ENCODE measurements around the gene CBX1.

Gene CBX1

DNA sequence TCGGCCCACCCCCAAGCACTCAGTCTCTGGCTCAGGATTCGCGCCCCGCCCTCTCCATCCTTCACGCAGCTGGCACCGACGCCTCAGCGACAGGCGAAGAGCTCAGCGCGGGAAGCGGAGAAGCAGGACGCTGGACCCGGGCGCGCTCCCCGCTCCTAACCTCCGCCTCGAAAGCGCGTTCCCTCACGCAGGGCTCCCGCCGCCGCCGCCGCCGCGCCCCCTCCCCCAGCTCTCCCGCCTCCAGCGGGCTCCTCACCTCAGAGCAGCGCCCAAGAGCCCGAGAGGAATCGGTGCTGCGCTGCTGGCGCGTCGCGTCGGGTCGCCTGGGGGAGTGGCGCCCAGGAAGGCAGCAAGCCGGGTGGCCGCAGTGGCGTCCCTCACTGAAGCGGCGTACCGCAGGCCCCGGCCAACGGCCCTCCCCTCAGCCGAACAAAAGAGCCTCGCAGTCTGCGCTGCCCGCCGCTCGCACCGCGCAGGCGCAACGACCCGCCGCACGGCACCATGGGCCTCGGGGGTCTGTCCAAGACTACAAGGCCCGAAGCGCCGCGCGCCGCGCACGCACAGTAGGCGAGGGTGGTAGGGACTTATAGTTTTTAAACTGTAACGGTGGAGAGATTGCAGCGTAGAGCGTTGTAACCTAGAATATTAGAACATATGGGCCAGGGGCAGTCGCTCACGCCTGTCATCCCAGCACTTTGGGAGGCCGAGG lies at the start of gene CBX1:
CBX1 (minus strand) TSS at position 467 of the 709 bp plus-strand sequence. CDS start 24,474 bp downstream, outside the sequence.
- DNase-seq = peak; percentile 92

DNA sequence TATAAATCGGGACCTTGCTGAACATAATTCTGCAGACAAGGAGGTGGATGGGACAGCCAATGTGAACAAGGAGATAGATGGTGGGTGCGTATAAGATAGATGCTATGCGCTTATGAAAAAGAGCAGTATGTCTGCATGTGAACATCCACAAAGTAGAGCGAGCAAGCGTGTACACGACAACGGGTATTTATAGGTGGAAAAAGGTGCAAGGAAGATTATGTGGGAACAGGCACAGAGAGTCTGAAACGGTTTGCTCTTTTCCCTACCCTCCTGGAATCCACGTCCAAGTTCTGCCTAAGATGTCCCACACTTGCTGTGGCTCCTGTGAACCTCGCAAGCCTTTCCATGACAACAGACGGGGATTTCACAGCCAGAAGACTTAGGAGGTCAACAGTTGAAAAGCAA lies 49.3 kb upstream of the CBX1 start:
- no peak for DNase-seq

DNA sequence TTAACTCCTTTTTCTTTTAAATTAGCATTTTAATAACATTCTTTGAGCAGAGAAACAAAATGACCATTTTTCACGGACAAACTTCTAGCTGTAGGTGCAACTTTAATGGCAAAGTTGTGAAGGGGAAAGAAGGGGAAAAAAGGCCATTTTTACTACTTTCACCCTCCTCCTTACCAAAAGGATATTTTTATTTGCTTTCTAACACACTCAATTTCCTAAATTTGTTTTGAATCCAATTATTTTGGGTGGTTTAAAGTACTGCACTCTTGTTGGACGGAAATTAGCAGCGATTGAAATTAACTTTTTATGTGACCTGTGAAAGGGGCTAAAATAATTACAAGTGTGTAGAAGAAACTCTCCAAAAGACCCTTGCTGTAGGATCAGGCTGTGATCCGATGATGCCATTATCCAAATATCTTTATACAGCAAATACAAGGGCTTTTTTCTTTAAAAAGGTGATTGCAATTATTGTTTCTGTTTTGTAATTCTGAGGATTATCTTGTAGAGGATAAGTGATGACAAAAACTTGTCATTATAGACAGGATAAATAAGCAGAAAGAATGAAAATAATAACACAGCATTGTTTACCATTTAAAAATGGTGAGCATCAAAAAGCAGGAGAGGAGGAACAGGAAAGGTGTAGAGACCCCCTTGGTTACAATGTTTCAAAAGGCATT lies 48.6 kb upstream of the CBX1 start:
- DNase-seq = no peak

DNA sequence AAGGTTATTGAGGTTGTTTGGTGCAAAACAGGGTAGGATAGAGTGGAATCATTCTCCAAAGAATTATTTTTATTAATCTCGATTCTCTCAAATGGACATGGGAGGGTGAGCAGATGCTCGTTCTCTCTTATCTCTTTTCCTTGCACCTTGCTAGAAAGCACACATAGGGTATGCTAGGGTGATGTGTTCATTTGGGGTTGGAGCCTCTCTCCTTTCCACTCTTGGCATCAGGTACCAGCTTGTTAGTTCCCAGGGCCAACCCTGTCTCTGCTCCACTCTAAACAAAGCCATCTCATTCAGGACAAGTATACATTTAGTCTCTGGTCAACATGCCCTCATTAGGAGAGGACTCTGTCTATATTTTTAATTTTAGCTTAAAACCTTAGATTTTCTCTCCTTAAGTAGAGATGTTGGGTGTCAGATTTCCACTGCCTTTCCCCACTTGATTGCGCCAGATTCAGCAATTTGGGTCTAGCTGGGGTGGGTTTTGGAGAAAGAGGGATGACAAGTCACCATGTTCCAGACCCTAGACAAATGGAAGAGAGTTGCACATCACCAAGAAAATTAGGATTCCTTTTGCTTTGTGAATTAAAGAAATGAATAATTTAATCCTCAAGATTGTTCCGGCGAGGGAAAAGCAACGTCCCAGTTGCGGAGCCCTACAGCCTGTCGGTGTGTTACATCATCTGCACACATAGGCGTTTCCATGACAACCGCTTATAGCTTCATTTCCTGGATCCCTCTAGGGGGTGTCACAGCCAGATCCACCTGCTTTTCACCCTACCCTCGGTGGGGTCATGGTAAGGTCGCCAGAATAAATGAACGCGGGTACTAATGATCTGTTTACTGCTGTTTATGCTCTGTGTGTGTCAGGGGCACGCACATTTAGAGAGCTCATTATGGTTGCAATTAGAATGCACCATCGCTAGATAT lies 47.8 kb upstream of the CBX1 start:
- peak; percentile 68 for DNase-seq

DNA sequence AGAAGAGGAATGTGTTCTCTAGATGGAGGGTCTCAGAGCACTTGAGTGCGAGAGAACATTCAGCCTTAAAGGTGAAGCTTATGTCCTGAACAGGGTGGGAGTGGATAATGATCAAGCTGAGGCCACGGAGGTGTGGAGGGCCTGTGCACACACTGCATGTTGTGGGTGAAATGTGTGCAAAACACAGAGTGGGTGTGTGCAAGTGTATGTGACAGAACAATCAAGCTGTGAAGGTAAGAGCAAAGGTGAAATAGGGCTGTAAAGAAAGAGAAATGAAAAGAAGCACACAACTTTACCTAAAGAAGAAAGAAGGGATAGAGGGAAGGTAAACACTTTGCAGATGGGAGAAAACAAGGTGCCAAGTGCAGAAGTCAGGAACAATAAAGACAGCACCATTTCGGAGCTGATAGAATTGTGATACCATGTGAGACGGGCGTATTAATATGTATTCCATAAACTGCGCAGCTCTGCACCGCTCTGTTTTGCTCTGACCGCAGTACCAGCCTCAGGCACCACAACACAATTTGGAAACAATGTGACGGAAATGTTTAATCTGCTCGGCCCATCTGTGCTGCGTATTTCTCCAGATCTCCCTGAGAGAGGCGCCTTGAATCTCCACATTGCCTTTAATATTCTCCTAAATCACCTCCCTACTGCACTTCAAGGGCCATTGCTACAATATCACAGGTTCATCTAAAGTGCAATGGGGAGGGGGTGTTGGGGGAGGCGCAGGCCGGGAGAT lies 46.9 kb upstream of the CBX1 start:
- no peak for DNase-seq

DNA sequence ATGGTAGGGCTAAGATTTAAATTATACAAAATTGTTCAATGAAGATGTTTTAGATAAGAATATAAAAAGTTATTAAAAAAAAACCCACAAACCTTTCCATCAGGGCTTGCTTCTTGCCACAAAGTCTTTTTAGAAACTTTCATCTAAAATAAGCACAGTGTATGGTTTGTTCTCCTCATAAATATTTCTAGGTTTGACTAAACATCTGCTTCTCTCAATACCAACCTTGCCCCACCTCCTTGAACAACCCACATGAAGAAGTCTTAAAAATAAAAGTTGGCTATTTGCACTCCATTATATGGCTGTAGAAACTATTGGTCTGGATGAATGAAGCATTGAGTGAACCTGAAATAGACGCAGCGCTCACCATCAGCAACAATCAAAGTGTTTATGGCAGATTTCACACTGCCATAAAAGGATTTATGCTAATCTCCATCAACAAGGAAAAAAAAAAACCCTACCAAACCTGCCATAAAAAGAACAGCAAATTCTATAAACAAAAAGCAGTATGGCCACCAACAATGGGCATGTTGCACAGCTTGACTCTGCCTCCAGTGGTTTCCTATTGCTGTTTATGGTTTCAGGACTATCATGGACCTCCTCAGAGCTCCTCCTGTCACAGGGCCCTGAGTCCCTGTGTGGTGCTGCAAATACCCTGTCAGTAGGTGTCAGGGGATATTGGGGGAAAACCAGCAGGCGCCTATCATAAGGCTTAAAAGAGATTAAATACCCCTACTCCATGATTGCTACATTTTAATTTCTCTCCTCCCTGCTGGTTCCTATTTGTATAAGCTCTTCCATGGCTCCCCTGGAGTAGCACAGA lies 43.9 kb upstream of the CBX1 start:
- DNase-seq = no peak

DNA sequence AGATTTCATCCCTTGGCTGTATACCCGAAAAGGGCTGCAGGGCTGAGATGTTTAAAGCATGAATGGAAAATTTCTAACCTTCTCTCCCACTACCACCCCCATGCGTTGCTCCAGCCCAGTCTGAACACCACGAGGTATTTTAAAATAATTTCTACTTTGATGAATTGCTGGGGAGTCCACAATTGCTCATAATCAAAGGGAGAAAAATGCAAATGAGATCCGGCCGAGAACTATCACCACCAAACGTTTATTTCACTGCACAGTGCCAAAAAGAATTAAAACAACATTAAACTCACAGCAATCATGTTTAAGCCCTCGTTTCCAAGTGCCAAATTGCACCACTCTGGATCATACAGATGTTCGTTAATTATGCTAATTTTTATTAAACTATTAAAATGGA lies 43.0 kb upstream of the CBX1 start:
- DNase-seq = no peak

DNA sequence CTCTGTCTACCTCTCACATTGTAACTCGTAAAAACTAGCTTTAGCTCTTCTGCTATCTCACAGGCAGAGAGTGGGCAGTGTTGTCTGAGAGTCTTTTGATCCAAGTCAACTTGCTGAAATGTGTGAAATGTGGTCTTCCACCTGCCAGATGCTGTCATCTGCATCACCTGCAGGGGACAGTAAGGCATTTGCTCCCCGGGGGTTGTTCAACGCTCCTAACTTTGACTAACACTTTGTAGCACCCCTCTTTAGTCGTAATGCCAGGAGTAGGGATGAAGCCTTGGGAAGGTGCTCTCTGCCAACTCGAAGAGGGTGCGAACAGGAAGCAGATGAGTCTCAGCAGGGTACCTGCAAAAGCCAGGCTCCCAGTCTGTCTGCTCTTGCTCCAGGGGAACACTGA lies 42.4 kb upstream of the CBX1 start:
- DNase-seq = no peak

DNA sequence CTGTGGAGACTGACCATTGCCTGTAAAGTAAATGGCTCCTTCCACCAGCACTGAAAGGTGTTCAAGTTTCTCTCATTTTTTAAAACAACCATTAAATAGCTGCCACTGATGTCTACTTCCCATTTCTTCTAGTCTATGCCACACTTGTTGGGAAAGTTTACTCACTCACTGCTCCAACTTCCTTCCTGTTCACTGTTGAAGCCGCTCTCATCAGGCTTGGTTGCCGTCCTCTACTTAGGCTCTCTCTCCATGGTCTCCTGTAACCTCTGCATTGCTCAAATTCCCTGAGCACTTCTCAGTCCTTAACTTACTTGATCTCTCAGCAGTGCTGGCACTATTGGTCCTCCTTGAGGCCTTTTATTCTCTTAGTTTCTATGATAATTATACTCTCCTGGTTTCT lies 38.7 kb upstream of the CBX1 start:
- no peak for DNase-seq

DNA sequence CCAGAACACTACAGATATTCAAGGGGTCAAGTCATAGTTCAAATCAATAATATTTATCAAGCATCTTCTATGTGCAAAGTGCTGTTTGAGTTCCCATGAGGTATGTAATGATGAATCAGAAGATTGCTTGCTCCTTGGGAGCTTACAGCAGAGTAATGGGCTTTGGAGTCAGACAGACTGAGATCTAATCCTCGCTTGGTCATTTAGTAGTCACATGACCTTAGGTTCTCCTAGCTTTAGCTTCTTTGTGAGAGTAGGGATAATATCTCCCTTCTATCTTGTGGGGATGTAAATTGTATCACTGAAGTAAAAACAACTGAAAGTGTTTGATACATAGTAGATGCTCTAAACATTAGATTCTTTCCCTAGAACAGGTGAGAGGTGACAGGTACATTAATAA lies 36.4 kb upstream of the CBX1 start:
- no peak for DNase-seq

DNA sequence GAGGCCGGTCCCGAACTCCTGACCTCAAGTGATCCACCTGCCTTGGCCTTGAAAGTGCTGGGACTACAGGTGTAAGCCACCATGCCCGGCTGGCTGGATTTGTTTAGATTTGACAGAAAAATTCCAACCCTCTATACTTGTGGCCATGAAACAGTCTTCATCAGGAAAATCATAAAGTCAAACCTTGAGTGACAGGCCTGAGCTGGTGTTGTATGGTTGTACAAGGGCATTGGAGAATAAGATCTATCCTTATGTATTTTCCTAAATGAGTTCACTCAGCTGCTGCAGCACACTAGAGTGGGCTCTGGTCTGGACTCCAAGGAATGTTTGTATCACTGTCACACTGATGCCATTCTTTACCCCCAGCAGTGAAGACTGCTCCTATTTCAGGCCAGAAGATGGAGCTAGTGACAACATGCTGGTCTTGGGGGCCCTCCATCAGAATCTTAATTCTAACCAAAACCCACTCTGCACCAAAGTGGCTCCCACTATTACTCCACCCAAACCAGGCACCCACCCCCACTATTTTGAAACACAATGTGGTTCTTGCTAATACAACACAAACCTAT lies 33.7 kb upstream of the CBX1 start:
- no peak for DNase-seq

DNA sequence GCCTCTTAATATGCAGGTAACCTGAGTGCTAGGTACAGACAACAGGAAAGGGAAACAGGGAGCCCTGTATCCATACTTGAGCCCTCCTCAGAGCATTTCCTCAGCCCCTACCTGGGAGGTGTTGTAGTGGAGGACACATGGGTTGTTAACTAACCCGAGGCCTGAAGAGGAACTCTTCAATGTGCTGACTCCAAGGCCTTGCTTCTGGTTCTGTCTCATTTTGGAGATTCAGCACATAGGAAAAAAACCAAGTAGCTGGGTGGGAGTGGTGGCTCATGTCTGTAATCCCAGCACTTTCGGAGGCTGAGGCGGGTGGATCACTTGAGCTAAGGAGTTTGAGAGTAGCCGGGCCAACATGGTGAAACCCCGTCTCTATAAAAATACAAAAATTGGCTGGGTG lies 31.1 kb upstream of the CBX1 start:
- DNase-seq = no peak

DNA sequence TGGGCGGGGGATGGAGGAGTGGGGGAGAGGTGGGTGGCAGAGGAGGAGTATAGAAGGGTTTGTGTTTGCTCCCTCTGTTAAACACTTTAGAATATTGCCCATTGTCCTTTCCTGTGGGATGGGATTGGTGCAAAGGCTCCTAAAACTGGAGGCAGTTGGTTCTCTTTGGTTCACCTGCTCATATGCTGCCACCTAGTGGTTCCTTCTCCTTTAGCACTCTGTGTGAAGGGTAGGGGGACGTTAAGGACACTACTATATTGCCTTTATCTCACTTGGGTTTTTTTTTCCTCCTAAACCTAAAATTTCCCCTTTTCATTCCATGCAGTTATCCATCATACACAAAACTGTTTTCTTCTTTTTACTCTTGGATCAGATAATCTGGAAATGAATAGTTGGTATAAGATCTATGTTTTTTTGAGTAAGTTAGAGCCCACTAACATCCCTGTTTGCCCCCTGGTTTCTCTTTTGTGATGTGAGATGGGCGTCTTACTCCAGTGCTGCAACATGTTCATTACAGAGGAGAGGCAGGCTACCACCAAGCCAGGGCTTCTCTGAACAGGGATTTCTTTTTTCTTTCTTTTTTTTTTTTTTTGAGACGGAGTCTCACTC lies 30.0 kb upstream of the CBX1 start:
- DNase-seq = peak; percentile 16

DNA sequence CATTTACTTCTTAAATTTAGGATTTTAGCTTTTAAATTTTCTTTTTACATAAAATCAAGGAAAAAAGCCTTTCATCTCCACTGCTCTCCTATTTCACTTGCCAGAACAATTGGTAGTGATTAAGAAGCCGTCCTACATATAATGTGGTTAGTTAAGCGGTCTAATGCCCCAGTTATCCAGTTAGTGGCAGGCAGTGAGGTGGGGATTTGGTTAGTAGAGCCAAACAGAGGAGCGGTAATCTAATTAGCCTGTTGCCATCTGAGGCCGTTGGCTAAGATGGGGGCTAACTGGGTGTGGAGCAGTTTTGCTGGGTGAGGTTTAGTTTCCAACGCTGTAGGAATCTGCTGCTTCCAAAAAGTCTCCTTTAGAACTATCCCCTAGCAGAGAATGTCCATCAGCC lies 28.7 kb upstream of the CBX1 start:
- DNase-seq = no peak

DNA sequence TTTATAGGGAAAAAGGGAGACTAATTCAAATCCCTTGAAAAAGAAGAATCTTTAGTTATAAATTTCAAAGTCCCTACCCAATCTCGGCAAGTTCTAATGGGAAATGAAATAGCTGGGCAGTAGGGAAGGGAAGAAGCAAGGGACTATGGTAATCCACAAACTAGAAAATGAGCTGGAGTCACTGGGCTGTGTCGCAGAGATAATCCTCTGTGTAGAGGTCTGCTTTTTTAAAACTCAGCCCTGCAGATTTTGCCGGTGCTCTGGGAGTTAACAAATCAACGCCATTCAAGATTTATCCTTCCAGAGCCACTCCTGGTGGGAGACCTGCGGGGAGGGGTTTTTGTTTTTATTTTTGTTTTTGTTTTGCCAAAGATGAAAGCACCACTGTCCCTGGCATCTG lies 27.1 kb upstream of the CBX1 start:
- no peak for DNase-seq

DNA sequence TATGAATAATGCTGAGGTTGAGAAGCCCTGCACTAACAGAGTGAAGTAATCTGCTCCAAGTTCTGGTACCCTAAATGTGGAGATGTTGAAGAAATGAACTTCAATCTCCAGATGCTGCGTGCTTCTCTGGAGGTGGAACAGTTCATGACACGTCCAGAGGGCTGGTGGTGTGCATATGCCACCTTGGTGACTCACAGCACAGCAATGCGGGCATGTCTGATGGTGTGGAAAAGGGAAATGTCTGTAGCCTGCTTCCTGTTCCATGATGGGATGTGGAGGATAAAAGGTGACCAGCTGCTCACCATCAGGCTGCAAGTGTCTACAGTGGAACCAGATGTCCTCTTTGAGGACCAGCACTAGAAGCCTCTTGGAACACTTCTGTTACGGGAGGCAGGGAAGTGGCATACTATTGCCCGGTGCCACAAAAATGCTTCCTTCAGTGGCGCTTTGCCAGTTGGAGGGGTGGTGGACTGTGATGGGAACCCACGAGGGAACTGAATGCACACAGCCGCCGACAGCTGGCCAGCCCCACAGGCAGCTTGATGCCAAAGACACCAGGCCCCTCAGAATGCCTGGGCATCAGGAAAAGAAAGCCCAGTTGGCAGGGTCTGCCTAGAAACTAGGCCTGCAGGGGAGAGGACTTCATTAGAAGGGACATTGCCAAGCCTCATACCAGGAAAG lies 26.2 kb upstream of the CBX1 start:
- no peak for DNase-seq

DNA sequence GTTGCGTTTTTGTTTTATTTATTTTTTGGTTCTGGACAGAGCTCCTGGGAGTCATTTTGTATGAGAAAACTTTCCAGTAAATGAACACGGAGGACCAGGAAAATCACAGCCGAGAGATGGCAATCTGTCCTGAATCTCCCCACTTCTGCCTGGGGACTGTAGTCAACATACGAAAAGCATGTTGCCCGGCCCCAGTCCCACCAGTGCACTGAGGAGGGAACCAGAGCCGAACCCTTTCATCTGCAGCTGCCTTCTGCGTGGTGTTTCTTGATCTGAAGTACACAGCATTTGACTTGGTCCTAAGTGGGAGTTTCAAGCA lies 25.2 kb upstream of the CBX1 start:
- no peak for DNase-seq

DNA sequence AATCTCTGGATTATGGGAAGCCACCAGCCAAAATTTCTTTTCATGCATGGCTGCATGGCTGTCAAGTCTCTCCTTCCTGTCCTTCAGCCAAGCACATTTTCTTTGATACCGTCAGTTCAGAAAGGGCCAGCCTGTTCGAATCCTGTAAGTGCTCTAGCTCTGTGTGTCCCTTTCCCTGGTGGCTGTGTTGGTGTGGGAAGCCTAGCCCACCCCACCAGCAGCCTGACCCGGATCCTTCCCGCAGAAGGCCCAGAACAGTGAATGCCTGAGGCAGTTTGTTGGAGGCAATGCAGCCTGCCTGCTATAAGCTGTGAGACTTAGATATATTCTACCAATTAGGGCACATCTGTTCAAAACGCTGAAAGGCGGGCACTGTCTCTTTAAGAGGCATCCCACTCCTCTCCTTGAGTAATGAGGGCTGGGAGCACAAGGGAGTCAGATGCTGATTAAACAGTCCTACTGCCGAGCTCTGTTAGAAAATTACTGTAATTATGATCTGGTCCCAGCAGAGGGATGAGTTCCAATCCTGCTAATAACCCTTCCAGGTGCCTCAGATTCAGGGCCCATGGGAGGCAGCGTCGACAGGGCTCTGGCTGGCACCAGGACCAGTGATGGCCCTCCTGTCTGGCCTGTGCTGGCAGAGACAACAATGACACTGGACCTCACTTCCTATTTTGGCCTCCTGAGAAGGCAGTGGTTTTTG lies 24.7 kb upstream of the CBX1 start:
- no peak for DNase-seq

DNA sequence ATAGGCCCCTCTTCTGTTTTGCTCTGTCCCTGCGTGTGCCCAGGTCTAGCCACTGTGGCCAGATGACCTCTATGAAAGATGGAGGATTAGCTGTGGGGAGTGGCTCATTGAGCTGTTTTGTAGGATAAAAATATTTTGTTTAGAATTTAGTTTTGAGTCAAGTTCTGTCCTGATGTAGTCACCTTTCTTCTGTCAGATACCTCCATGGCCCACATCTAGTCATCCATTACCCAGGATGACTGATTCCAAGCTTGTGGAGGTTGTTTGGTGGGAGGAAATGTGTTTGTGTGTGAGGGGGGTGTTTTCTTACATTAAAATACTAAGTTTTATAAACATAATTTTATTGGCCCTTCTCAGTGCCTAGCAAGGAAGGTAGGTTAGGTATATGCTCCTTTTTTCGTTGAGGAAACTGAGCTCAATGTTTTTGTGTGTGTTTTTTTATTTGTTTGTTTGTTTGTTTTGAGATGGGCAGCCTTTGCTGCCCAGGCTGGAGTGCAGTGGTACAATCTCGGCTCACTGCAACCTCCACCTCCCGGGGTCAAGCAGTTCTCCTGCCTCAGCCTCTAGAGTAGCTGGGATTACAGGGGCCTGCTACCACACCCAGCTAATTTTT lies 22.6 kb upstream of the CBX1 start:
- no peak for DNase-seq

DNA sequence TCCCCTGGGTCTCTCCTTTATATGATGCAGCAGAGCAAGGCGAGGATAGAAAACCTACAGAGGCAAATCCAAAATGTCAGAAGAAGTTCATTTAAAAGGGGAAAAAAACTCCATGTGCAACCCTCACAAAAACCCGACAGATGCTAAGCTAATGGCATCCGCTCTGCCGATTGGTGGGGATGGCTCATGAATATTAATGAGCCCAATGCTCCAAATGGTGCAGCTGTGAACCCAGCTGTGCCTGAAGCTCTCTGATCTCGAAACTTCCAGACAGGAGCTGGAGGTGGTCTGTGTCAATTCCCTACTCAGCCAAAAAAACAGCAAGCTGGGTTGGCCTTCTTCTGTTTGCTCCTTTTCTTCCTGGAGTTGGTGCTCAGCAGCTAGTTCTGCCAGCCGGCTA lies 21.8 kb upstream of the CBX1 start:
- no peak for DNase-seq
